Activated T-helper 17 cell treated with anti-CD3 and anti-CD28 coated beads, Interleukin-2, amount 50 U/mL, for 72 hours (primary cell): Measurements from ENCODE around the gene LZTS3. TPM values are rescaled to one million over a fixed set of nuclear protein-coding genes. Genes with fewer than 3 reads are reported as not detected.
"Not testable (repeated sequence)": the region's sequence is repeated elsewhere in the genome, so short reads cannot be mapped to it uniquely, and the experiment has no call there.

Source experiments
- ATAC-seq: fragments of 150-1000 bp; cut with Tn5 transposase; replicated peaks from 2 replicates; pipeline ENCODE4 v1.10.0; 2021; ENCODE audit warnings: mild to moderate bottlenecking, moderate library complexity
- H3K27ac Mint-ChIP-seq: one replicate; pipeline ENCODE4 v1.8.0; 2022; ENCODE audit warnings: mixed read lengths
- H3K27me3 Mint-ChIP-seq: one replicate; pipeline ENCODE4 v1.8.0; 2022; ENCODE audit warnings: mixed read lengths
- H3K36me3 Mint-ChIP-seq: one replicate; pipeline ENCODE4 v1.8.0; 2022; ENCODE audit warnings: low read depth, mild to moderate bottlenecking, mixed read lengths
- H3K4me1 Mint-ChIP-seq: one replicate; pipeline ENCODE4 v1.8.0; 2022; ENCODE audit warnings: mixed read lengths
- H3K4me3 Mint-ChIP-seq: one replicate; pipeline ENCODE4 v1.8.0; 2022; ENCODE audit warnings: mild to moderate bottlenecking, mixed read lengths
- H3K9me3 Mint-ChIP-seq: one replicate; pipeline ENCODE4 v1.8.0; 2022; ENCODE audit warnings: mixed read lengths
- total RNA-seq, 2 donors: library from RNA; stranded (reverse); gene quantifications; one replicate each; pipeline ENCODE4 v1.2.3, GENCODE V29; 2022

The LZTS3 gene
- 1 to 10 TPM in 1 of 2 donors, under 1 TPM in 1; 0.82 to 3.1 TPM for total RNA-seq

GRCh38 chr20:3172933-3173609 is at the start of gene LZTS3:
Gene LZTS3, minus strand, starts transcription at chr20:3173549. Its CDS starts 6,386 bp downstream, at chr20:3167163.
- H3K4me3 Mint-ChIP-seq: peak within 1 kb of the TSS; percentile 78
- no peaks in the 10 kb centered on the region for H3K36me3 Mint-ChIP-seq
- H3K27me3 Mint-ChIP-seq: peaks cover 22% of the 10 kb centered on the region
- peak; percentile 76 for ATAC-seq
- no peaks in the 10 kb centered on the region for H3K9me3 Mint-ChIP-seq
- no peaks in the 10 kb centered on the region for H3K4me1 Mint-ChIP-seq
- peak within 1 kb of the TSS; percentile 33 for H3K27ac Mint-ChIP-seq

- Mint-ChIP-seq H3K9me3 (no peaks in the 10 kb centered on the region), H3K4me1 (no peaks in the 10 kb centered on the region), H3K36me3 (peaks cover 48% of the 10 kb centered on the region), H3K27me3 (no peaks in the 10 kb centered on the region), H3K27ac (no peak overlapping the region), H3K4me3 (no peak overlapping the region)
- no peak for ATAC-seq
Observed at GRCh38 chr20:3221398-3222226, 48.3 kb upstream of the LZTS3 start.

GRCh38 chr20:3218307-3218988 is 45.1 kb upstream of the LZTS3 start:
- Mint-ChIP-seq H3K27me3 (no peaks in the 10 kb centered on the region), H3K4me1 (no peaks in the 10 kb centered on the region), H3K27ac (no peak overlapping the region), H3K4me3 (no peak overlapping the region), H3K9me3 (no peaks in the 10 kb centered on the region), H3K36me3 (peaks cover 75% of the 10 kb centered on the region)
- ATAC-seq: peak; percentile 90

GRCh38 chr20:3215359-3215917 is 42.1 kb upstream of the LZTS3 start:
- not testable (repeated sequence) for H3K4me1 Mint-ChIP-seq, H3K27me3 Mint-ChIP-seq, ATAC-seq, H3K27ac Mint-ChIP-seq, H3K4me3 Mint-ChIP-seq, H3K9me3 Mint-ChIP-seq
- peaks cover 56% of the 10 kb centered on the region for H3K36me3 Mint-ChIP-seq

- peaks cover 5% of the 10 kb centered on the region for H3K4me1 Mint-ChIP-seq
- H3K36me3 Mint-ChIP-seq: peaks cover 59% of the 10 kb centered on the region
- no peaks in the 10 kb centered on the region for H3K9me3 Mint-ChIP-seq
- ATAC-seq: no peak
- H3K27me3 Mint-ChIP-seq: no peaks in the 10 kb centered on the region
- peak overlapping the region; percentile 14 for H3K27ac Mint-ChIP-seq
- no peak overlapping the region for H3K4me3 Mint-ChIP-seq
Observed at GRCh38 chr20:3213226-3213625, 39.9 kb upstream of the LZTS3 start.

GRCh38 chr20:3210346-3210745 is 37.0 kb upstream of the LZTS3 start:
- H3K4me3 Mint-ChIP-seq: peak overlapping the region; percentile 91
- H3K27me3 Mint-ChIP-seq: no peaks in the 10 kb centered on the region

GRCh38 chr20:3209946-3210317 is 36.6 kb upstream of the LZTS3 start:
- Mint-ChIP-seq H3K4me3 (peak overlapping the region; percentile 91), H3K27me3 (no peaks in the 10 kb centered on the region), H3K36me3 (peaks cover 38% of the 10 kb centered on the region), H3K9me3 (no peaks in the 10 kb centered on the region), H3K4me1 (peaks cover 5% of the 10 kb centered on the region), H3K27ac (peak overlapping the region; percentile 91)
- peak; percentile 65 for ATAC-seq

More at GRCh38 chr20:3210346-3210745, 37.0 kb upstream of the LZTS3 start:
- no peak for ATAC-seq
- Mint-ChIP-seq H3K36me3 (peaks cover 42% of the 10 kb centered on the region), H3K27ac (peak overlapping the region; percentile 91), H3K4me1 (peaks cover 5% of the 10 kb centered on the region), H3K9me3 (no peaks in the 10 kb centered on the region)

GRCh38 chr20:3209257-3209945 is 36.1 kb upstream of the LZTS3 start, which contains the start of gene ITPA:
Gene ITPA, plus strand, starts transcription at chr20:3209498. Its CDS starts 54 bp downstream, at chr20:3209552.
- H3K36me3 Mint-ChIP-seq: peaks cover 34% of the 10 kb centered on the region
- peaks cover 9% of the 10 kb centered on the region for H3K4me1 Mint-ChIP-seq
- H3K9me3 Mint-ChIP-seq: no peaks in the 10 kb centered on the region
- H3K4me3 Mint-ChIP-seq: peak within 1 kb of the TSS; percentile 91
- peak; percentile 57 for ATAC-seq
- H3K27me3 Mint-ChIP-seq: no peaks in the 10 kb centered on the region
- H3K27ac Mint-ChIP-seq: peak within 1 kb of the TSS; percentile 91

- Mint-ChIP-seq H3K27me3 (no peaks in the 10 kb centered on the region), H3K36me3 (peaks cover 36% of the 10 kb centered on the region), H3K4me3 (peak overlapping the region; percentile 91), H3K9me3 (no peaks in the 10 kb centered on the region), H3K4me1 (peaks cover 10% of the 10 kb centered on the region), H3K27ac (peak overlapping the region; percentile 91)
- ATAC-seq: no peak
Observed at GRCh38 chr20:3208786-3209256, 35.5 kb upstream of the LZTS3 start.

- ATAC-seq: peak; percentile 91
- Mint-ChIP-seq H3K27ac (peak within 1 kb of the TSS; percentile 99), H3K9me3 (no peaks in the 10 kb centered on the region), H3K4me3 (peak within 1 kb of the TSS; percentile 94), H3K27me3 (no peaks in the 10 kb centered on the region), H3K36me3 (peaks cover 54% of the 10 kb centered on the region), H3K4me1 (peaks cover 10% of the 10 kb centered on the region)
Observed at GRCh38 chr20:3204124-3204794, 30.9 kb upstream of the LZTS3 start, which contains the start of gene DDRGK1. Gene DDRGK1, minus strand, starts transcription at chr20:3204682. Its CDS starts 55 bp downstream, at chr20:3204627.

GRCh38 chr20:3203315-3204123 is 30.2 kb upstream of the LZTS3 start:
- no peaks in the 10 kb centered on the region for H3K27me3 Mint-ChIP-seq
- no peaks in the 10 kb centered on the region for H3K9me3 Mint-ChIP-seq
- peaks cover 5% of the 10 kb centered on the region for H3K4me1 Mint-ChIP-seq
- peaks cover 54% of the 10 kb centered on the region for H3K36me3 Mint-ChIP-seq
- H3K4me3 Mint-ChIP-seq: peak overlapping the region; percentile 94
- peak; percentile 41 for ATAC-seq
- H3K27ac Mint-ChIP-seq: peak overlapping the region; percentile 99

GRCh38 chr20:3202965-3203314 is 29.6 kb upstream of the LZTS3 start:
- H3K36me3 Mint-ChIP-seq: peaks cover 60% of the 10 kb centered on the region
- no peak for ATAC-seq
- peak overlapping the region; percentile 94 for H3K4me3 Mint-ChIP-seq
- H3K27ac Mint-ChIP-seq: peak overlapping the region; percentile 99
- no peaks in the 10 kb centered on the region for H3K9me3 Mint-ChIP-seq
- H3K27me3 Mint-ChIP-seq: no peaks in the 10 kb centered on the region
- peaks cover 5% of the 10 kb centered on the region for H3K4me1 Mint-ChIP-seq
